HEK293 (cell line): ENCODE measurements around the gene TMEM164.
A peak's percentile ranks its signal among the peaks of the same experiment; 100 is the strongest.

Source experiments
- CTCF ChIA-PET: fragments of 350-600 bp; formaldehyde crosslinking; extraction: SDS; loops from one replicate; lab custom pipeline; 2021; ENCODE audit warnings: antibody characterized with exemption; lab: Yijun Ruan, JAX
- POLR2A ChIA-PET: fragments of 300-600 bp; formaldehyde crosslinking; extraction: SDS; loops from one replicate; lab custom pipeline; 2020; ENCODE audit warnings: antibody characterized with exemption, inconsistent platforms; lab: Yijun Ruan, JAX
- H3K27ac ChIP-seq: fragments of 200-500 bp; sonication (Bioruptor generic); 2 replicates; pipeline ENCODE4 v1.5.1; 2014; ENCODE audit warnings: low read depth, low read length, control low read depth, inconsistent platforms; ENCODE audit errors: extremely low read depth
- H3K36me3 ChIP-seq, 2 experiments: fragments of 200-500 bp in 1 of 2; sonication (Bioruptor generic) in 1 of 2; 1 replicate in 1 of 2; 2 replicates in 1 of 2; pipeline ENCODE4 v1.5.1; 2014 to 2017; ENCODE audit warnings: inconsistent platforms in 2 of 2, low read length in 2 of 2; ENCODE audit not compliant: control insufficient read depth in 2 of 2, insufficient read depth in 1 of 2
- H3K4me1 ChIP-seq: fragments of 200-500 bp; sonication (Bioruptor generic); 2 replicates; pipeline ENCODE4 v1.5.1; 2014; ENCODE audit warnings: mild to moderate bottlenecking, low read length, inconsistent platforms; ENCODE audit not compliant: control insufficient read depth, insufficient read depth
- H3K4me3 ChIP-seq: 2 replicates; pipeline ENCODE4 v1.5.1; 2011; ENCODE audit warnings: low read depth, mild to moderate bottlenecking, control low read depth, low read length, moderate library complexity
- H3K9me3 ChIP-seq: fragments of 200-500 bp; sonication (Bioruptor generic); 2 replicates; pipeline ENCODE4 v1.5.1; 2014; ENCODE audit warnings: low read depth, low read length, inconsistent platforms; ENCODE audit not compliant: control insufficient read depth, insufficient read depth
- PRDM4 ChIP-seq: fragments of 450-650 bp; formaldehyde crosslinking; IDR thresholded peaks from 2 replicates; pipeline ENCODE4 v1.5.1; 2017; ENCODE audit warnings: missing biosample characterization, missing genetic modification characterization
- SCRT2 ChIP-seq: fragments of 450-650 bp; formaldehyde crosslinking; IDR thresholded peaks from 2 replicates; pipeline ENCODE4 v1.5.1; 2016; ENCODE audit warnings: missing biosample characterization, missing genetic modification characterization
- SETDB1 ChIP-seq: IDR thresholded peaks from one replicate; pipeline ENCODE4 v1.6.1; 2017; ENCODE audit warnings: mild to moderate bottlenecking, low read length, moderate library complexity, mixed read lengths; ENCODE audit not compliant: insufficient read length
- ZNF140 ChIP-seq: fragments of 450-650 bp; formaldehyde crosslinking; IDR thresholded peaks from 2 replicates; pipeline ENCODE4 v1.5.1; 2016; ENCODE audit warnings: missing biosample characterization, missing genetic modification characterization
- ZNF473 ChIP-seq: fragments of 450-650 bp; formaldehyde crosslinking; IDR thresholded peaks from 2 replicates; pipeline ENCODE4 v1.5.1; 2017; ENCODE audit warnings: missing biosample characterization, missing genetic modification characterization
- ZNF521 ChIP-seq: fragments of 450-650 bp; formaldehyde crosslinking; IDR thresholded peaks from 2 replicates; pipeline ENCODE4 v1.5.1; 2017; ENCODE audit warnings: missing biosample characterization, mild to moderate bottlenecking, missing genetic modification characterization
- ZNF529 ChIP-seq: fragments of 450-650 bp; formaldehyde crosslinking; IDR thresholded peaks from 2 replicates; pipeline ENCODE4 v1.5.1; 2017; ENCODE audit warnings: missing genetic modification characterization, missing biosample characterization; ENCODE audit not compliant: insufficient replicate concordance
- ZNF623 ChIP-seq: fragments of 450-650 bp; formaldehyde crosslinking; IDR thresholded peaks from 2 replicates; pipeline ENCODE4 v1.5.1; 2016; ENCODE audit warnings: missing biosample characterization, missing genetic modification characterization
- ZNF626 ChIP-seq: fragments of 450-650 bp; sonication (Bioruptor Pico); formaldehyde crosslinking; IDR thresholded peaks from 2 replicates; pipeline ENCODE4 v1.5.1; 2018; ENCODE audit warnings: missing biosample characterization, missing genetic modification characterization, inconsistent platforms
- ZNF837 ChIP-seq: fragments of 450-650 bp; formaldehyde crosslinking; IDR thresholded peaks from 2 replicates; pipeline ENCODE4 v1.5.1; 2016; ENCODE audit warnings: missing biosample characterization, missing genetic modification characterization
- ZSCAN4 ChIP-seq: fragments of 450-650 bp; formaldehyde crosslinking; IDR thresholded peaks from 2 replicates; pipeline ENCODE4 v1.5.1; 2017; ENCODE audit warnings: missing biosample characterization, missing genetic modification characterization

Gene TMEM164

GRCh38 chrX:110060846-110061537, 58.1 kb downstream of the TMEM164 start:
- H3K36me3 ChIP-seq, result no peaks in the 10 kb centered on the region
- H3K27ac ChIP-seq, result no peak overlapping the region
- H3K4me3 ChIP-seq, result no peak overlapping the region
- ChIA-PET CTCF (no interaction called here), POLR2A (no interaction called here)
- H3K9me3 ChIP-seq, result no peaks in the 10 kb centered on the region
- H3K4me1 ChIP-seq, result no peaks in the 10 kb centered on the region
- no peak for TF ChIP-seq SETDB1
- TF ChIP-seq ZNF140, result no peak
- TF ChIP-seq ZNF623 (tag by site-specific recombination), result no peak
- TF ChIP-seq ZSCAN4 (tag by site-specific recombination), result no peak
- TF ChIP-seq ZNF521, result no peak
- TF ChIP-seq ZNF529 (tag by site-specific recombination), result peak; percentile 86
- TF ChIP-seq ZNF473 (tag by site-specific recombination), result no peak

GRCh38 chrX:110062919-110063318, 60.0 kb downstream of the TMEM164 start:
- POLR2A ChIA-PET, result no interaction called here
- no peaks in the 10 kb centered on the region for H3K4me1 ChIP-seq

GRCh38 chrX:110066488-110067225, 63.7 kb downstream of the TMEM164 start:
- POLR2A ChIA-PET, result no interaction called here
- Histone ChIP-seq H3K9me3 (no peaks in the 10 kb centered on the region), H3K36me3 (peaks cover 0 to 6% of the 10 kb centered on the region in 2 experiments; a peak in 1 of 3 replicates), H3K4me1 (no peaks in the 10 kb centered on the region), H3K4me3 (no peak overlapping the region), H3K27ac (no peak overlapping the region)
- CTCF ChIA-PET, result interaction anchor here (0.7 to 1.3 kb wide), 2 partner anchors 80 to 1998 kb away, joined by 3 read pairs; no protein-coding TSS in a partner anchor
- TF ChIP-seq PRDM4 (no peak), SCRT2 (tag by site-specific recombination) (0 out of 2 replicates have a peak, but pooled peaks have one; percentile 13), ZNF626 (tag by site-specific recombination) (no peak)

More at GRCh38 chrX:110062919-110063318, 60.0 kb downstream of the TMEM164 start:
- no peak overlapping the region for H3K4me3 ChIP-seq
- CTCF ChIA-PET, result interaction anchor here (1.2 kb wide), 1 partner anchor 83 kb away, joined by 5 read pairs; no protein-coding TSS in a partner anchor
- no peaks in the 10 kb centered on the region; a peak in 1 of 3 replicates for H3K36me3 ChIP-seq
- H3K27ac ChIP-seq, result no peak overlapping the region
- TF ChIP-seq ZNF837 (tag by site-specific recombination) (no peak), ZSCAN4 (tag by site-specific recombination) (no peak)
- TF ChIP-seq, all 188 proteins: peak for 0
- no peaks in the 10 kb centered on the region for H3K9me3 ChIP-seq
